ENCODE measurements around the gene CACNA1H. TPM values are rescaled to one million over a fixed set of nuclear protein-coding genes. Genes with fewer than 3 reads are reported as not detected.

The CACNA1H gene
- total RNA-seq, 1 donor from 2014 or later = 0.02 TPM

DNA sequence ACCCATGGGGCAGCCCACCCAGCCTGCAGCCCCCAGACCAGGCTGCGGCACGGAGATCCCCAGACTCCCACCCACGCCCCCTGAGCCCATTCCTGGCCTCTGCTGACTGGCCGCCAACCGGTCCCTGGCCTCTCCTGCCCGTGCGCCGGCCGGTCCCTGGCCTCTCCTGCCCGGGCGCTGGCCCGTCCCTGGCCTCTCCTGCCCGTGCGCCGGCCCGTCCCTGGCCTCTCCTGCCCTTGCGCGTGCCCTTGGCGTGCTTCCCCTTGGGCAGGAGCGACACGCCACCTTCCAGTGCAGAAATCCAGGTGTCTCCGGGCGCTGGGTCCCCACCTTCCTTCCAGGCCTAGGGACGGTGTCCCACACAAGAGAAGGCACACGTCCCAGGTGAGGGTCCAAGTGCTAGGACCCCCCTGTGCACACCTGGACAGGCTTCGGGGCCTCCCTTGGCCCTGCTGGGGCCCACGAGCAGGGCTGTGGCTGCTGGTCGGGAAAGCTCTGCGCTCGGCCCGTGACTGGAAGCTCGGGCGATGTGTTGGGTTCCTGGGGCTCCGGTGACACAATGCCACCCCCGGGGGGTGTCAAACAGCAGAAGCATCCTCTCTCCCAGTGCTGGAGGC is 21.4 kb upstream of the CACNA1H start:
- no peaks in the 10 kb centered on the region for H3K4me1 Mint-ChIP-seq
- intact Hi-C loops (cut with micrococcal nuclease) = no loop called here
- ATAC-seq (ENCODE audit: low read depth) (no peak), DNase-seq (no peak)
- H3K4me3 Mint-ChIP-seq = no peak overlapping the region
- TF ChIP-seq CTCF (IDR thresholded peaks at IDR 0.05) = no peak
- H3K27me3 Mint-ChIP-seq = no peaks in the 10 kb centered on the region
- CTCF ChIA-PET = no interaction called here
- H3K36me3 Mint-ChIP-seq (ENCODE audit: low read depth) = no peaks in the 10 kb centered on the region
- no peaks in the 10 kb centered on the region for H3K9me3 Mint-ChIP-seq
- no peak overlapping the region for H3K27ac Mint-ChIP-seq
- POLR2A ChIA-PET = no interaction called here

DNA sequence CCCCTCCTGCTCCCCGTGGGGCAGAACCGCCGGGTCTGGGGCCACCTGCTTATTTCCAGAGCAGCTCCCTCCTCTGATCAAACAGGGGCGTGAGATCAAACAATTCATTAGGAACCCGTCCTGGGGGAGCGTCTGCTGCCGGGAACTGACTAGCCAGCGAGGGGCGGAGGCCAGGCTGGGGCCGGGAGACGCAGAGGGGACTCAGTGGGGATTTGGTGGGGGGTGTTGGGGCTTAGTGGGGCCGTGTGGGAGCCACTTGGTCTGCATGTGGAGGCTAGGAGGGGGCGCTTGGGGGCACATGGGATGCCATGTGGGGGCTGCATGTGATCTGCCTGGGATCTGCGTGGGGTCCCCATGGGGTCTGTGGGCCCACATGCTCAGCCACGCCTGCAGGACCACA is 20.5 kb upstream of the CACNA1H start:
- TF ChIP-seq CTCF (IDR thresholded peaks at IDR 0.05) = no peak
- POLR2A ChIA-PET = no interaction called here
- no peaks in the 10 kb centered on the region for H3K36me3 Mint-ChIP-seq (ENCODE audit: low read depth)
- no peak overlapping the region for H3K27ac Mint-ChIP-seq
- no peak overlapping the region for H3K4me3 Mint-ChIP-seq
- no peaks in the 10 kb centered on the region for H3K9me3 Mint-ChIP-seq
- DNase-seq = no peak
- no peak for ATAC-seq (ENCODE audit: low read depth)
- no peaks in the 10 kb centered on the region for H3K27me3 Mint-ChIP-seq
- intact Hi-C loops (cut with micrococcal nuclease) = no loop called here
- no peaks in the 10 kb centered on the region for H3K4me1 Mint-ChIP-seq
- CTCF ChIA-PET = no interaction called here

DNA sequence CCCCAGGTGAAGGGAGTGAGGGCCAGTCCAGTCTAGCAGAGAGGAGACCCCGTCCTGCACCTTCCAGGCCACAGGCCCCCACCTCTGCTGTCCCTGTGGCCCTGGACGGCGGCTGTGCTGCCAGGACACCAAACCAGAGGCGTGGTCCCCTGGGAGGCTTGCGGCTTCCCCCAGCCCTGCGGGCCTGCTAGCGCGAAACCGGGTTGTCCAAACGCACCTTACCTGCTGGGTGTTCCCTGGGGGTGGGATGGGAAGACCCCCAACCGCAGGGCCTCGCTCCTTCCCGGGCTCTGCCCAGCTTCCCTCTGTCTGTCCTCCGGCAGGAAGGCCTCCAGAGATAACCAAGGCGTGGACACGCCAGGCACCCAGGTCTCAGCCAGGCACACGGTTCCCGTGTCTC is 19.6 kb upstream of the CACNA1H start:
- Mint-ChIP-seq H3K27me3 (no peaks in the 10 kb centered on the region), H3K4me3 (no peak overlapping the region), H3K9me3 (no peaks in the 10 kb centered on the region), H3K27ac (no peak overlapping the region), H3K4me1 (no peaks in the 10 kb centered on the region), H3K36me3 (ENCODE audit: low read depth) (no peaks in the 10 kb centered on the region)
- intact Hi-C loops (cut with micrococcal nuclease) = no loop called here
- DNase-seq (no peak), ATAC-seq (ENCODE audit: low read depth) (no peak)
- TF ChIP-seq CTCF (IDR thresholded peaks at IDR 0.05) = no peak
- POLR2A ChIA-PET = no interaction called here
- CTCF ChIA-PET = no interaction called here

- DNase-seq (no peak), ATAC-seq (ENCODE audit: low read depth) (no peak)
- intact Hi-C loops (cut with micrococcal nuclease) = no loop called here
- no peak for TF ChIP-seq CTCF (IDR thresholded peaks at IDR 0.05)
- Mint-ChIP-seq H3K4me3 (no peak overlapping the region), H3K27me3 (no peaks in the 10 kb centered on the region), H3K9me3 (no peaks in the 10 kb centered on the region), H3K27ac (no peak overlapping the region), H3K4me1 (no peaks in the 10 kb centered on the region), H3K36me3 (ENCODE audit: low read depth) (no peaks in the 10 kb centered on the region)
- CTCF ChIA-PET = no interaction called here
- POLR2A ChIA-PET = interaction anchor here (0.7 kb wide), 1 partner anchor 1197 kb away, joined by 8 read pairs; no protein-coding TSS in a partner anchor
Observed at GRCh38 chr16:1133810-1134520, 18.9 kb upstream of the CACNA1H start.

GRCh38 chr16:1134776-1135458 is 18.0 kb upstream of the CACNA1H start:
- no peaks in the 10 kb centered on the region for H3K4me1 Mint-ChIP-seq
- H3K4me3 Mint-ChIP-seq = no peak overlapping the region
- ChIA-PET CTCF (no interaction called here), POLR2A (interaction anchor here (0.7 kb wide), 1 partner anchor 1196 kb away, joined by 8 read pairs; no protein-coding TSS in a partner anchor)
- ATAC-seq (ENCODE audit: low read depth) (no peak), DNase-seq (no peak)
- H3K27ac Mint-ChIP-seq = no peak overlapping the region
- TF ChIP-seq CTCF (IDR thresholded peaks at IDR 0.05) = no peak
- H3K9me3 Mint-ChIP-seq = no peaks in the 10 kb centered on the region
- intact Hi-C loops (cut with micrococcal nuclease) = no loop called here
- no peaks in the 10 kb centered on the region for H3K27me3 Mint-ChIP-seq
- H3K36me3 Mint-ChIP-seq (ENCODE audit: low read depth) = no peaks in the 10 kb centered on the region
